ENCODE results near the gene COCH.

The COCH gene

DNA sequence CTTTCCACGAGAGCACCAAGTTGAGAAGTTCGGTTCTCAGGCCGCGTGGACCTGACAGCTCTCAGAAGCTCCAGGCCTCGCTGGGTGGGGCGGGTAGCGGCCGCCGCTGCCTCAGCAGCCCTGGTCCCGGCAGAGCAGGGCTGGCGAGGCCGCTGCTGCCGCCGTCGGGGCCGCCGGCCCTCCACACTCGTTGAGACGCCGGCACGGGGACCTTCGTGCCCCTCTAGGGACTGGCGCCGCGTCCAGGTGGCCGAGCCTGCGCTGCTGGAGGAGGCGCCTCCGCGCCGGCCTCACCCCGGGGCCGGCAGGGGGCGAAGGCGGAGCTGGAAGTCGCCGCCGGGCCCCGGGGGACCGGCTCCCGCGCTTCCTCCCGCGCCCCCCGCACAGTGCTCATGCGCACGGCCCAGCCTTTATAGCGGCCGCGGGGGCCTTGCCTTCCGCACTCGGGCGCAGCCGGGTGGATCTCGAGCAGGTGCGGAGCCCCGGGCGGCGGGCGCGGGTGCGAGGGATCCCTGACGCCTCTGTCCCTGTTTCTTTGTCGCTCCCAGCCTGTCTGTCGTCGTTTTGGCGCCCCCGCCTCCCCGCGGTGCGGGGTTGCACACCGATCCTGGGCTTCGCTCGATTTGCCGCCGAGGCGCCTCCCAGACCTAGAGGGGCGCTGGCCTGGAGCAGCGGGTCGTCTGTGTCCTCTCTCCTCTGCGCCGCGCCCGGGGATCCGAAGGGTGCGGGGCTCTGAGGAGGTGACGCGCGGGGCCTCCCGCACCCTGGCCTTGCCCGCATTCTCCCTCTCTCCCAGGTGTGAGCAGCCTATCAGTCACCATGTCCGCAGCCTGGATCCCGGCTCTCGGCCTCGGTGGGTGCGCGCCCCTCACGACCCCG, at the start of gene COCH:
Gene COCH, plus strand, starts transcription at position 440 of the 879 bp plus-strand sequence. Its CDS starts 380 bp downstream, at position 820.
- no peak for DNase-seq (ENCODE audit: low read depth, low spot score)

- no peak for DNase-seq (ENCODE audit: low read depth, low spot score)
Observed at GRCh38 chr14:30826070-30826469, 48.3 kb upstream of the COCH start.

DNA sequence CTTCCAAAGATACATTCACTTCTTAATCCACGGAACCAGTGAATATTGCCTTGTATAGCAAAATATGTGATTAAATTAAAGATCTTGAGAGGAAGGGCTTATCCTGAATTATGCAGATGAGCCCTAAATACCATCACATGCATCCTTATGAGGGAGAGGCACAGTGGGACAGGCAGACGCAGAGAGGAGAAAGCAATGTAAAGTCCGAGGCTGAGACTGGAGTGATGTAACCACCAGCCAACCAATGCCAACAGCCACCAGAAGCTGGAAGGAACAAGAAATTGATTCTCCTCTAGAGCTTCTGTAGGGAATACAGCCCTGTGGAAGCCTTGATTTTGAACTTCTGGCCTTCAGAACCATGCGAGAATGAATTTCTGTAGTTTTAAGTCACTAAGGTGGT, 44.5 kb upstream of the COCH start:
- no peak for DNase-seq (ENCODE audit: low read depth, low spot score)

GRCh38 chr14:30834353-30834752, 40.0 kb upstream of the COCH start:
- DNase-seq (ENCODE audit: low read depth, low spot score) = no peak

DNA sequence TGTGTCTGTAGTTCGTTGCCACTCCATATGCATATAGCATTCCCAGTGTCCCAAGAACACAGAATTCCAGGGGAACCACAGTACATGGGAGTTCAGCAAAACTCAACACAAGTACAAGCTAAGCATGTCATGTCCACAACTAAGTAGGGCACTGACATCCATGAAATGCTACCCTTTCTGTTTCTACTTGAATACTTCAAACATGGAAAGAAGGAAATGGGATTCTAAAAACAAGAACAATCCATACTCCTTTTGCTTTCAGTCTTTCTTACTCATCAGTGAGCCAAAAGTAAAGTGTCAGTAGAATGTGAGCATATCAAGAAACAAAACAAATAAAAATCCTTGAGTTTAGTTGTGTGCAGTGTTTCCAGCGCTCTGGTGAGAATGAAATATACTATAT, 36.0 kb upstream of the COCH start:
- DNase-seq (ENCODE audit: low read depth, low spot score) = no peak

DNA sequence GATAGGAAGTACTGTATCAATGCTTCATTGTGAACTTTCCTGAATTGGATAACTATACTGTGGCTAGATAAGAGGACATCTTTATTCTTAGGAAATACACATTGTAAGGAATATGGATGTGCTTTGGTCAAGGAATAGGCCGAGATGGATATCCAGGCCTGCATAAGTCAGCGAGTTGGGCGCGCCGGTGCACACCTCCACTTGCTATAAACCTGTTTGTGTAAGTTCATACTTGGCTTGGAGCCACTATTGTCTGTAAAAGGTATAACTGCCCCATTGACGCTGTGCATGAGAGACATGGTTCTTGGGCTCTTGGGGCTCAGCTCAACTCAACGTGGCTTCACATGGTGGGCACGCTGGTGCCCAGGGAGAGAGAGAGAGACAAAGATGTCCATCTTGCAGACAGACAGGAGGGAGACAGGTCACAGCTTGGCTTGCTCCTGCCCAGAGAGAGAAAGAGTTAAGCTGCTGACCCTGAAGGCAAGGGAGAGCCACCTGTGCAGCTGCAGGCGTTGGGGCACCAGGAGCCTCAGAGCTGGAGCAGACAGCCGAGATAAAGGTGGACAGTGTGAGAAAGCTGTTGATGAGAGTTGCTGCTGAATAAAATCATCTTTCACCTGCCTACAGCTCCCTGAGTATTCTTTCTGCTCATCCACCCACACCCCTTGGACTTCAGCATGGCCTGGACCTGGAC, 34.1 kb upstream of the COCH start:
- no peak for DNase-seq (ENCODE audit: low read depth, low spot score)

- DNase-seq (ENCODE audit: low read depth, low spot score) = no peak
Observed at GRCh38 chr14:30842431-30842830, 31.9 kb upstream of the COCH start.

GRCh38 chr14:30848449-30849240, 25.7 kb upstream of the COCH start:
- no peak for DNase-seq (ENCODE audit: low read depth, low spot score)

DNA sequence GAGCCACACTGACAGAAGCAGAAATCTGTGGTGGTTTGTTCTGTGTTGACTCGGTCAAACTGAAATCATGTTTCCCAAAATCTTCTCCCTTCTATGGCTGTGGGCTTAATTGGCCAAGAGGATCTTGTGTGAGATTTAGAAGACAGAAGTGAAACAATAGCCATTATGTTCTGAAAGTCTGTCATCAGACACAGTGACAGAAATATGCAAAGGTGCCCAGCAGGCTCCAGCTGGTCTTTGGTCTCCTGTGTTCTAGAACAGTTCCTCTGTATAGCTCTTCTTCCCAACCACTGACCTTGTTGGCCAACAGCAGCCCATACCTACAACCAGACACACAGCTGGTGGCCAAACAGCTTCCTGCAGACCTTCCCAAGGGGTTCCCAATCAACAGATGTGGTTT, 25.0 kb upstream of the COCH start:
- DNase-seq (ENCODE audit: low read depth, low spot score) = no peak

DNA sequence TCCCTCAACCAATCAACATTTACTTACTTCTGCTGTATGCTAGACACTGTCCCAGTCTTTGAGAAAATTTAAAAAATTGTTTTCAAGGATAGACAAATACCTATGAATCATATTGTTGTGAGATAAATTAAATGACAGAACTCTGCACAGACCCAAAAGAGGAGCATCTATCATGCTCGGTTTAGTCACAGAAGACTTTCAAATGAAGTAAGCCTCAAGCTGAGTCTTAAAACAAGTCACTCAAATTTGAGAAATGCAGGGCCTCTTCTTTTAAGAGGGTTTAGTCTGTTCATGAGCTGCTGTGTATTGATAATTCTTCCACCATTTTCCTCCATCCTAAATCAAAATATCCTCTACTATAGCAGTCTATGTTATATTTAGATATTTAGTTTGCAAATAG, 24.4 kb upstream of the COCH start:
- DNase-seq (ENCODE audit: low read depth, low spot score) = no peak

GRCh38 chr14:30853946-30854345, 20.4 kb upstream of the COCH start:
- no peak for DNase-seq (ENCODE audit: low read depth, low spot score)

- no peak for DNase-seq (ENCODE audit: low read depth, low spot score)
Observed at GRCh38 chr14:30854492-30854891, 19.9 kb upstream of the COCH start.

DNA sequence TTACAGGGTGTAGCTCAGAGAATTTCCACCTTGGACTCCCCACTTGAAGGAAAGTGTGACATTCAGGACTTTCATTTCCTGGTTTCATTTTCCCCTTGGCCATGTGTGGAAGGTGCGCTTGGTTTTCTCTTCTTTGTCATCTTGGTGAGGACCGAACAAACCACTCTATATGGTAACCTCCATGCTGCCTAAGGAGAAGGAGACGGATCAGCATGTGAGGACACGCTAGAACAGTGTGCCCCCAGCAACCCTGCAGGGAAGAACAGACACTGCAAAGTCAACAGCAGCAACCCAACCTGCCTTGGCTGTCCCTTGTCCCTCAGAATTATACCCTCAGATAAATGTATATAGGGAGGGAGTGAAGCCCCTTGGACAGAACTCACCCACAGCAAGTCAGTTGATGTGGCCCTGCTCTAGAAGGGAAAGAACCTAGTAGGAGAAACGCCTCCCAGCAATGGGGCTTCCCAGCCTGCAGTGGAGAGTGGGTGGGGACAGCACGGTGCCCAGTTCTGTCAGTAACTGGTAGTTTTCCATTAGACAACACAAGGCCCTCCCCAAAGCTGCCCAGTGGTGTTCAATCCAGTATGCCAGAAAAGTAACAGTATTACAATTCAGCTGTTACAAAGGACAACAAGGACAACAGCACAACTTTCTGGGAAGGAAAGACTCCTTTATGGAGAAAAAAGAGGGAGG, 18.9 kb upstream of the COCH start:
- DNase-seq (ENCODE audit: low read depth, low spot score) = no peak

GRCh38 chr14:30861200-30861599, 13.2 kb upstream of the COCH start:
- no peak for DNase-seq (ENCODE audit: low read depth, low spot score)

- no peak for DNase-seq (ENCODE audit: low read depth, low spot score)
Observed at GRCh38 chr14:30864934-30865333, 9.4 kb upstream of the COCH start.

DNA sequence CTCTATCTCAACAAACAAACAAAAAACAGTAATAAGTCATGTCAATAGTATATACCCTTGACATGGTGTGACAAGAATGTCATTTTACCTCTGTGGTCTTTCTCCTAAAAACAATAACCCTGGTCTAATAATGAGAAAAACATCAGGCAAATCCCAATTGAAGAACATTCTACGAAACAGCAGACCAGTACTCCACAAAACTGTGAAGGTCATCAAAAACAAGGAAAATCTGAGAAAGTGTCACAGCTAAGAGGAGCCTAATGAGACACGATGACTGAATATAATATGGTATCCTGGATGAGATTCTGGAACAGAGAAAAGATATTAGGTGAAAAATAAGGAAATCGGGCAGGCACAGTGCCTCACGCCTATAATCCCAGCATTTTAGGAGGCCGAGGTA, 5.6 kb upstream of the COCH start:
- no peak for DNase-seq (ENCODE audit: low read depth, low spot score)

DNA sequence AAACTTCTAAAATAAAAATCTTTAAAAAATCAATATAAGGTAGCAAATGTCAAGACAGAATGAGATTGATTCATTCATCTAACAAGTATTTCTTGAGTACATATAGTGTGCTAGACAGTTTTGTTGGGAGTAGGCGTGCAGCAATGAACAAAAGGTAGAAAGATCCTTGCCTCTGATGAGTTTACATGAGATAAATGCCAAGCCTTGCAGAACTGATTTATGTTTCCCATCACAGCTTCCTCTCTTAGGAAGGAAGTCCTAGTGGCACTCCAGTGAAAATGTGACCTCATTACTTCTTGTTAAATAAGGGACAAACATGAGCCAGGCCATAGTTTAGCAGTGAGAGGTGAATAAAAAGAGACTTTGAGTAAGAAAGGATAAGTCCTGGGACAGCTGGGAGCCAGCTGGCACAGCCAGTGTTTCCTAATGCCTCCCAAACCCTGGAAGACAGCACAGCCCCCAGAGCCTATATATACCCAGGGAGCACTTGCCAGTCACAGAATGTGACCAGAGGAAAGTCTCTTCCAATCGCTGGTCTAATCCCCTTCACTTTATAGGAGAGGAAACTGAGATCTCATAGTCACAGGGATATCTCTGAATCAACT, 4.7 kb upstream of the COCH start:
- DNase-seq (ENCODE audit: low read depth, low spot score) = no peak

- no peak for DNase-seq (ENCODE audit: low read depth, low spot score)
Observed at GRCh38 chr14:30872602-30873001, 1.8 kb upstream of the COCH start.

- no peak for DNase-seq (ENCODE audit: low read depth, low spot score)
Observed at GRCh38 chr14:30873308-30874119, 845 bp upstream of the COCH start.

GRCh38 chr14:30874999-30875787, 834 bp downstream of the COCH start:
- no peak for DNase-seq (ENCODE audit: low read depth, low spot score)
